Ishikawa (cell line): ENCODE measurements around the gene PPY.

Source experiments
- CEBPB ChIP-seq: IDR thresholded peaks from 2 replicates; pipeline ENCODE4 v1.6.1; 2012
- CREB1 ChIP-seq: IDR thresholded peaks from 2 replicates; pipeline ENCODE4 v1.6.1; 2012; ENCODE audit warnings: low read depth
- EGR1 ChIP-seq: IDR thresholded peaks from 2 replicates; pipeline ENCODE4 v1.6.1; 2012
- EP300 ChIP-seq: IDR thresholded peaks from 2 replicates; pipeline ENCODE4 v1.6.1; 2012; ENCODE audit warnings: borderline replicate concordance
- FOXM1 ChIP-seq: IDR thresholded peaks from 2 replicates; pipeline ENCODE4 v1.6.1; 2012; ENCODE audit warnings: low read depth, borderline replicate concordance
- MAX ChIP-seq: IDR thresholded peaks from 2 replicates; pipeline ENCODE4 v1.6.1; 2012
- NFIC ChIP-seq: IDR thresholded peaks from 2 replicates; pipeline ENCODE4 v1.6.1; 2012
- RAD21 ChIP-seq: IDR thresholded peaks from 2 replicates; pipeline ENCODE4 v1.6.1; 2012; ENCODE audit warnings: low read depth
- TAF1 ChIP-seq: IDR thresholded peaks from 2 replicates; pipeline ENCODE4 v1.6.1; 2012; ENCODE audit warnings: low read depth, mild to moderate bottlenecking
- TCF12 ChIP-seq: IDR thresholded peaks from 2 replicates; pipeline ENCODE4 v1.6.1; 2012; ENCODE audit warnings: low read depth
- TEAD4 ChIP-seq: IDR thresholded peaks from 2 replicates; pipeline ENCODE4 v1.6.1; 2012
- USF1 ChIP-seq: IDR thresholded peaks from 2 replicates; pipeline ENCODE4 v1.6.1; 2012
- YY1 ChIP-seq: IDR thresholded peaks from 2 replicates; pipeline ENCODE4 v1.6.1; 2012; ENCODE audit warnings: low read depth
- ZBTB7A ChIP-seq: IDR thresholded peaks from 2 replicates; pipeline ENCODE4 v1.6.1; 2012; ENCODE audit warnings: low read depth
- TF ChIP-seq, protein P1 (sequence below): IDR thresholded peaks from 2 replicates; pipeline ENCODE4 v1.6.1; 2012; ENCODE audit warnings: low read depth, mild to moderate bottlenecking

PPY gene

DNA sequence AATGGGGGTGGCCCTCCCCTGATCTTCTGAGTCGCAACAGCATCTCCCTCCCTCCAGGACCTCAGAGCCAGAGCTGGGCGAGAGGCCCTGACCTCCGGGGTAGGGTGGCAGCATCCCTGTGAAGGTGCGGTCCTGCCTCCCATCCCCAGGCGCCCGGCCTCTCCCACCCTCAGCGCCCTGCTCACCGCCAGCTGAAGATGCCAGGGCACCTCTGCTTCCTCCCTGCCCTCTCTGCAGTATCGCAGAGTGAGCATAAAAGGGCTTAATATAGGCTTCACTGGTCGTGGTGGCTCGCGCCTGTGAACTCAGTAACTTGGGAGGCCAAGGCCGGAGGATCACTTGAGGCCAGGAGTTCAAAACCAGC, 24.3 kb downstream of the PPY start:
- TF ChIP-seq YY1 (no peak), MAX (no peak), FOXM1 (no peak), TCF12 (no peak), ZBTB7A (no peak), EGR1 (no peak), USF1 (no peak), TEAD4 (no peak), EP300 (no peak), RAD21 (no peak), NFIC (no peak), TAF1 (no peak), CEBPB (no peak), CREB1 (no peak)
- TF ChIP-seq, protein P1, sequence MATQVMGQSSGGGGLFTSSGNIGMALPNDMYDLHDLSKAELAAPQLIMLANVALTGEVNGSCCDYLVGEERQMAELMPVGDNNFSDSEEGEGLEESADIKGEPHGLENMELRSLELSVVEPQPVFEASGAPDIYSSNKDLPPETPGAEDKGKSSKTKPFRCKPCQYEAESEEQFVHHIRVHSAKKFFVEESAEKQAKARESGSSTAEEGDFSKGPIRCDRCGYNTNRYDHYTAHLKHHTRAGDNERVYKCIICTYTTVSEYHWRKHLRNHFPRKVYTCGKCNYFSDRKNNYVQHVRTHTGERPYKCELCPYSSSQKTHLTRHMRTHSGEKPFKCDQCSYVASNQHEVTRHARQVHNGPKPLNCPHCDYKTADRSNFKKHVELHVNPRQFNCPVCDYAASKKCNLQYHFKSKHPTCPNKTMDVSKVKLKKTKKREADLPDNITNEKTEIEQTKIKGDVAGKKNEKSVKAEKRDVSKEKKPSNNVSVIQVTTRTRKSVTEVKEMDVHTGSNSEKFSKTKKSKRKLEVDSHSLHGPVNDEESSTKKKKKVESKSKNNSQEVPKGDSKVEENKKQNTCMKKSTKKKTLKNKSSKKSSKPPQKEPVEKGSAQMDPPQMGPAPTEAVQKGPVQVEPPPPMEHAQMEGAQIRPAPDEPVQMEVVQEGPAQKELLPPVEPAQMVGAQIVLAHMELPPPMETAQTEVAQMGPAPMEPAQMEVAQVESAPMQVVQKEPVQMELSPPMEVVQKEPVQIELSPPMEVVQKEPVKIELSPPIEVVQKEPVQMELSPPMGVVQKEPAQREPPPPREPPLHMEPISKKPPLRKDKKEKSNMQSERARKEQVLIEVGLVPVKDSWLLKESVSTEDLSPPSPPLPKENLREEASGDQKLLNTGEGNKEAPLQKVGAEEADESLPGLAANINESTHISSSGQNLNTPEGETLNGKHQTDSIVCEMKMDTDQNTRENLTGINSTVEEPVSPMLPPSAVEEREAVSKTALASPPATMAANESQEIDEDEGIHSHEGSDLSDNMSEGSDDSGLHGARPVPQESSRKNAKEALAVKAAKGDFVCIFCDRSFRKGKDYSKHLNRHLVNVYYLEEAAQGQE = no peak

DNA sequence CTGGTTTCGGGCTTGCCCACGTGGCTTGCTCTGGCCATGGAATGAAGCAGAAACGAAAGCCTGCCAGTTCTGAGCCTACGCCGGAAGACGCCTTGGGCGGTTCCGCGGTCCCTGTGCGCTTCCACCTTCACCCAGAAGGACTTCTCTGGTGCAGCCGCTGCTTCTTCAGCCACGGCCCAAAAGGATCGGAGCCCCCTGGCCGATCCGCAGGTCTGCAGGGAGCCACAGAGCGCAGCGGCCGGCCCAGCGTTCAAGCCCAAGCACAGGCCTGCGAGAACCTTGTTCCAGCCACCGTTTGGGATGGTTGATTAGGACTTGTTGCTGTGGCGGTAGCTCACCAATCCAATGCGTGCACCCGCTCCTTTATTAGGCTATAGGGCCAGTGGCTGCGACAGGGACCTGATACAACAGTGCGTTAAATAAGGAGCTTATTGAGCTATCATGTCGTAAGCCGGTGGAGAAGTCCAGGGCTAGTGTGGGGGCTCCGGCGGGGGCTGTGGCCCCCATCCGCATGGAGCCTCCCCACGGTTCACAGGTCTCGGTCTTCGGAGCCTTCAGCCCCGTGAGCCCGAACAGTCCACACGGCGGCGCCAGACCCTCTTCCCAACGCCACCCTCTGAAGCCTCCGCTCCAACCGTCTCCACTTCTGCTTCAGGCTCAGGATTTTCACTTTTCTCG, 24.8 kb downstream of the PPY start:
- no peak for TF ChIP-seq EGR1
- no peak for TF ChIP-seq NFIC
- no peak for TF ChIP-seq CREB1
- TF ChIP-seq TCF12 = no peak

- TF ChIP-seq YY1 = no peak
- no peak for TF ChIP-seq TCF12
- no peak for TF ChIP-seq NFIC
- TF ChIP-seq MAX = no peak
- TF ChIP-seq TAF1 = no peak
- no peak for TF ChIP-seq FOXM1
- no peak for TF ChIP-seq RAD21
- TF ChIP-seq EP300 = no peak
- no peak for TF ChIP-seq TEAD4
- TF ChIP-seq CEBPB = no peak
- TF ChIP-seq, protein P1 = no peak
- no peak for TF ChIP-seq EGR1
- TF ChIP-seq CREB1 = no peak
- no peak for TF ChIP-seq ZBTB7A
- TF ChIP-seq USF1 = no peak
Measured at GRCh38 chr17:43917016-43917347, 25.3 kb downstream of the PPY start.

GRCh38 chr17:43916385-43916784, 25.9 kb downstream of the PPY start:
- TF ChIP-seq ZBTB7A = no peak
- no peak for TF ChIP-seq USF1
- TF ChIP-seq YY1 = no peak
- no peak for TF ChIP-seq RAD21
- TF ChIP-seq EP300 = no peak
- TF ChIP-seq MAX = no peak
- no peak for TF ChIP-seq FOXM1
- TF ChIP-seq TEAD4 = no peak

DNA sequence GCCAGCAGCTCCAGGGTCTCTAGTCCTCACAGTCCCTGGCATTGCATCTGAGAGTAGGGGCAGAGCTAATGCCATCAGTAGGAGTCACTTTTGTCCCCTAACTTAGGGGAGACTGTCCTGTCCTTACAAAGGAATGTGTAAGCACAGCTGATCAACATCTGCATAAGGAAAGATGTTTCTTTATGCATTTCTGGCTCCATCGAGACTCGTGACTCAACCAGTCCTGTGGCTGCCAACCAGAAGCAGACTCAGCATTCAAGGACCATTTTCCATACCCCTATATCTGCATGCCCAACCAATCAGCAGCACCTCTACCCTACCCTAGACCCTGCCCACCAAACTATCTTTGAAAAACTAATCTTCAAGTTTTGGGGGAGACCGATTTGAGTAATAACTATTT, 26.7 kb downstream of the PPY start:
- TF ChIP-seq CEBPB (no peak), NFIC (no peak), YY1 (no peak), ZBTB7A (no peak), MAX (no peak), EGR1 (no peak), TAF1 (no peak), TCF12 (no peak), EP300 (no peak), RAD21 (no peak), FOXM1 (no peak)
- TF ChIP-seq, protein P1 = no peak
